Ramos (cell line): Measurements from ENCODE around the gene MX1.

Experiments
- in situ Hi-C: fragments of 300-500 bp; cut with MboI; formaldehyde crosslinking; loops from one replicate; pipeline ENCODE4 v1.14.3; 2022; ENCODE audit warnings: low sequenced_read_pairs; ENCODE audit not compliant: unreplicated experiment

The MX1 gene

GRCh38 chr21:41429305-41429704 is 3.3 kb downstream of the MX1 start:
- in situ Hi-C loops: no loop called here

- in situ Hi-C loops: no loop called here
Observed at GRCh38 chr21:41429925-41430491, 4.0 kb downstream of the MX1 start.

GRCh38 chr21:41431788-41432548 is 5.9 kb downstream of the MX1 start:
- in situ Hi-C loops: no loop called here

GRCh38 chr21:41432562-41433460 is 6.8 kb downstream of the MX1 start:
- in situ Hi-C loops: no loop called here

GRCh38 chr21:41433566-41433965 is 7.5 kb downstream of the MX1 start:
- in situ Hi-C loops: no loop called here

GRCh38 chr21:41435706-41436105 is 9.7 kb downstream of the MX1 start:
- in situ Hi-C loops: no loop called here

GRCh38 chr21:41437729-41438128 is 11.7 kb downstream of the MX1 start:
- in situ Hi-C loops: no loop called here

GRCh38 chr21:41438425-41439113 is 12.5 kb downstream of the MX1 start:
- in situ Hi-C loops: no loop called here

- in situ Hi-C loops: no loop called here
Observed at GRCh38 chr21:41439248-41439647, 13.2 kb downstream of the MX1 start.

- in situ Hi-C loops: no loop called here
Observed at GRCh38 chr21:41441546-41441945, 15.5 kb downstream of the MX1 start.

GRCh38 chr21:41442481-41443186 is 16.6 kb downstream of the MX1 start:
- in situ Hi-C loops: no loop called here

- in situ Hi-C loops: no loop called here
Observed at GRCh38 chr21:41443562-41443961, 17.5 kb downstream of the MX1 start.

- in situ Hi-C loops: no loop called here
Observed at GRCh38 chr21:41444703-41445464, 18.8 kb downstream of the MX1 start.

GRCh38 chr21:41445465-41445862 is 19.4 kb downstream of the MX1 start:
- in situ Hi-C loops: no loop called here

- in situ Hi-C loops: no loop called here
Observed at GRCh38 chr21:41446586-41446985, 20.5 kb downstream of the MX1 start.

- in situ Hi-C loops: no loop called here
Observed at GRCh38 chr21:41447356-41447755, 21.3 kb downstream of the MX1 start.

- in situ Hi-C loops: no loop called here
Observed at GRCh38 chr21:41449613-41450012, 23.6 kb downstream of the MX1 start.

GRCh38 chr21:41451753-41452676 is 26.0 kb downstream of the MX1 start:
- in situ Hi-C loops: no loop called here
